ENCODE data around the gene PHLPP1. TPM values are rescaled to one million over a fixed set of nuclear protein-coding genes. Genes with fewer than 3 reads are reported as not detected.

The PHLPP1 gene
- total RNA-seq, 2 experiments from 2014 or later: 8.0 to 8.7 TPM

- Mint-ChIP-seq H3K36me3 (peaks cover 9% of the 10 kb centered on the region), H3K27me3 (no peaks in the 10 kb centered on the region), H3K27ac (no peak overlapping the region), H3K4me1 (ENCODE audit: low read depth) (peaks cover 10% of the 10 kb centered on the region), H3K9me3 (no peaks in the 10 kb centered on the region), H3K4me3 (no peak overlapping the region)
- intact Hi-C loops (cut with micrococcal nuclease): no loop called here
- ChIA-PET CTCF (no interaction called here), POLR2A (no interaction called here)
- DNase-seq: no peak
These were observed 114.6 kb downstream of the PHLPP1 start for GRCh38 chr18:62829936-62830335.

- no peaks in the 10 kb centered on the region for H3K9me3 Mint-ChIP-seq
- ChIA-PET POLR2A (no interaction called here), CTCF (interaction anchor here (1.4 kb wide), 1 partner anchor 150 kb away, joined by 3 read pairs; no protein-coding TSS in a partner anchor)
- no peak overlapping the region for H3K4me3 Mint-ChIP-seq
- peaks cover 10% of the 10 kb centered on the region for H3K4me1 Mint-ChIP-seq (ENCODE audit: low read depth)
- no peak for DNase-seq
- peaks cover 9% of the 10 kb centered on the region for H3K36me3 Mint-ChIP-seq
- no peak overlapping the region for H3K27ac Mint-ChIP-seq
- H3K27me3 Mint-ChIP-seq: no peaks in the 10 kb centered on the region
- intact Hi-C loops (cut with micrococcal nuclease): no loop called here
These were observed 116.9 kb downstream of the PHLPP1 start for GRCh38 chr18:62832282-62832681.

DNA sequence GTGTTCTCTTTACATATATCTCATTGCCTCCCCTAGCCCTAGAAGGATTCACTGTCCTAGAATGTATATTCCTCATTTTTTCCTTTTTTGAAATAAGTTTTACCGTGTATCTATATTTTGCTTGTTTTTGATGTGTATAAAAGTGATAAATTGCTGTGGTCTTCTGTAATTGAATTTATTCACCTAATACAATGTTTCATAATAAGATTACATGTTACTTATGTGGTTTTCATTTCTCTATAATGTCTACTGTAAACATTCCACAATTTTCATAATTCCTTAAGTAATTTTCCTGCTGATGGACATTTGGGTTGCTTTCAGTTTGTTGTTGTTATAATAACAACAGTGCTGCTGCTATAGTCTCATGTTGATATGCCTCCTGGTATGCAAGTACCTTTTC lies 118.2 kb downstream of the PHLPP1 start:
- ChIA-PET POLR2A (no interaction called here), CTCF (no interaction called here)
- H3K27ac Mint-ChIP-seq: no peak overlapping the region
- H3K36me3 Mint-ChIP-seq: peaks cover 9% of the 10 kb centered on the region
- no peak for DNase-seq
- no peaks in the 10 kb centered on the region for H3K27me3 Mint-ChIP-seq
- H3K4me3 Mint-ChIP-seq: no peak overlapping the region
- no peaks in the 10 kb centered on the region for H3K9me3 Mint-ChIP-seq
- intact Hi-C loops (cut with micrococcal nuclease): no loop called here
- peaks cover 6% of the 10 kb centered on the region for H3K4me1 Mint-ChIP-seq (ENCODE audit: low read depth)

DNA sequence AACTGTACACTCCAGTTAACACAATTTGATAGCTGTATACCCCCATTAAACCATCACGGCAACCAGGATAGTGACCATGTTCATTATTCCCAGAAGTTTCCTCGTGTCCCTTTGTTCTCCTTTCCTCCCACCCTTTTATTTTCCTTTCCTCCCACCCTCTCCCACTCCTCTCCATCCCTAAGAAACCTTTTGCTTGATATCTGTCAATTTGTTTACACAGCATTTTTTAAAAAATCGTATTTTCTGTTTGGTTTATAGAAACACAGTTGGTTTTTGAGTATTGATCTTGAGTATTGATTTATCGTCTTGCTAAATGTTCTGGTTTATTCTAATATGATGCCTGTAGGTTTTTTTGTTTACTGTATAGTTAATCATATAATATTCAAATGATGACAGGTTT lies 119.4 kb downstream of the PHLPP1 start:
- Mint-ChIP-seq H3K4me3 (no peak overlapping the region), H3K27me3 (no peaks in the 10 kb centered on the region), H3K27ac (no peak overlapping the region), H3K36me3 (peaks cover 9% of the 10 kb centered on the region), H3K9me3 (no peaks in the 10 kb centered on the region), H3K4me1 (ENCODE audit: low read depth) (peaks cover 6% of the 10 kb centered on the region)
- intact Hi-C loops (cut with micrococcal nuclease): no loop called here
- ChIA-PET CTCF (no interaction called here), POLR2A (no interaction called here)
- no peak for DNase-seq

DNA sequence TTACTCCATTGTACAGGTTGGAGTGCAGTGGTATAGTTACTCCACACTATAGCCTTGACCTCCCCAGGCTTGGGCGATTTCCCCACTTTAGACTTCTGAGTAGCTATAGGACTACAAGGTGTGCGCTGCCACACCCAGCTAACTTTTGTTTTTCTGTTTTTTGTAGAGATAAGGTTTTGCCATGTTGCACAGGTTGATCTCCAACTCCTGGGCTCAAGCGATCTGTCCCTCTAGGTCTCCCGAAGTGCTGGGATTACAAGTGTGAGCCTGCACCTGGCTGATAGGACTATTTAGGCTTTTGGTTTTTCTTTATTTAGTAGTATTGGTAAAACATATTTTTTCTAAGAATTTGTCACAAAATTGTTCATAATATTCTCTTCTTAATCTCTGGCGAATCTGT lies 121.7 kb downstream of the PHLPP1 start:
- peaks cover 12% of the 10 kb centered on the region for H3K4me1 Mint-ChIP-seq (ENCODE audit: low read depth)
- H3K9me3 Mint-ChIP-seq: no peaks in the 10 kb centered on the region
- no peaks in the 10 kb centered on the region for H3K27me3 Mint-ChIP-seq
- no peak overlapping the region for H3K27ac Mint-ChIP-seq
- intact Hi-C loops (cut with micrococcal nuclease): no loop called here
- peaks cover 2% of the 10 kb centered on the region for H3K36me3 Mint-ChIP-seq
- ChIA-PET POLR2A (interaction anchor here (0.6 kb wide), 1 partner anchor 96 kb away, joined by 3 read pairs; no protein-coding TSS in a partner anchor), CTCF (interaction anchor here (1.1 kb wide), 1 partner anchor 79 kb away, joined by 3 read pairs; no protein-coding TSS in a partner anchor)
- no peak overlapping the region for H3K4me3 Mint-ChIP-seq
- DNase-seq: no peak

DNA sequence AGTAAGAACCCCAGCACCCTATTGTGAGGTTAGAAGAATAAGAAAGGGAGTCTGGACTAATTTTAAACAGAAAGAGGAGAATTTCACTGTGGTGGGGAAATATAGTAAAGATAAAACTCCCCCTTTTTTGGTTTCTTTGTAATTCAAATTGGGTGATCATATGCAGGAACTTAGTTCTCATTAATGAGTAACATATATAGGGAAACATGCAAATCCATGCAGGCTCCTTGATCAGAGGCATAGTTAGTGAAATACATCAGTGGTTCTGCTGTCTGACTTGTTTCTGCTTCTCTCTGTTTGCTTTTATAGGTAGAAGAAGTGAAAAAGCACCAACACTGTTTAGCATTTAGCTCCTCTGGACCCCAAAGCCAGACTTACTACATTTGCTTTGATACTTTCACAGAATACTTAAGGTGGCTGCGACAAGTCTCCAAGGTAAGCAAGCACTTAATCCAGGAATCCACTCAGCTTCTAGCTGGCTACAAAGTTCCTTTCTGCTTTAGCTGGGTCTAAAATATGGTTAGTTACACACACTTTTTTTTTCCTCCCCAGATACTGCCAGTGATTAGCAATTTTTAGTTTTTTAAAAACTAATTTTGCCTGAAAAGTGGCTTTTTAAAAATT lies 123.2 kb downstream of the PHLPP1 start:
- H3K27ac Mint-ChIP-seq: no peak overlapping the region
- H3K4me1 Mint-ChIP-seq (ENCODE audit: low read depth): peaks cover 19% of the 10 kb centered on the region
- ChIA-PET CTCF (no interaction called here), POLR2A (no interaction called here)
- H3K4me3 Mint-ChIP-seq: no peak overlapping the region
- no peaks in the 10 kb centered on the region for H3K27me3 Mint-ChIP-seq
- no peak for DNase-seq
- intact Hi-C loops (cut with micrococcal nuclease): no loop called here
- peaks cover 4% of the 10 kb centered on the region for H3K36me3 Mint-ChIP-seq
- peaks cover 3% of the 10 kb centered on the region for H3K9me3 Mint-ChIP-seq

- H3K4me3 Mint-ChIP-seq: no peak overlapping the region
- peaks cover 31% of the 10 kb centered on the region for H3K4me1 Mint-ChIP-seq (ENCODE audit: low read depth)
- H3K27ac Mint-ChIP-seq: no peak overlapping the region
These were observed 124.8 kb downstream of the PHLPP1 start for GRCh38 chr18:62839874-62840713.

GRCh38 chr18:62841405-62841804 lies 126.1 kb downstream of the PHLPP1 start:
- Mint-ChIP-seq H3K4me3 (no peak overlapping the region), H3K9me3 (peaks cover 3% of the 10 kb centered on the region), H3K36me3 (peaks cover 6% of the 10 kb centered on the region), H3K27ac (no peak overlapping the region), H3K4me1 (ENCODE audit: low read depth) (peaks cover 43% of the 10 kb centered on the region), H3K27me3 (no peaks in the 10 kb centered on the region)
- DNase-seq: no peak
- POLR2A ChIA-PET: no interaction called here
- CTCF ChIA-PET: no interaction called here
- intact Hi-C loops (cut with micrococcal nuclease): loop anchor here (10.0 kb wide), 2 partner anchors 373 to 1113 kb away; no protein-coding TSS in a partner anchor

More at GRCh38 chr18:62839874-62840713, 124.8 kb downstream of the PHLPP1 start:
- ChIA-PET CTCF (no interaction called here), POLR2A (no interaction called here)
- DNase-seq: no peak
- Mint-ChIP-seq H3K27me3 (no peaks in the 10 kb centered on the region), H3K9me3 (peaks cover 3% of the 10 kb centered on the region), H3K36me3 (peaks cover 4% of the 10 kb centered on the region)
- intact Hi-C loops (cut with micrococcal nuclease): loop anchor here (10.0 kb wide), 2 partner anchors 375 to 1115 kb away; no protein-coding TSS in a partner anchor

- peaks cover 49% of the 10 kb centered on the region for H3K4me1 Mint-ChIP-seq (ENCODE audit: low read depth)
- no peak for DNase-seq
- no peaks in the 10 kb centered on the region for H3K27me3 Mint-ChIP-seq
- H3K9me3 Mint-ChIP-seq: peaks cover 3% of the 10 kb centered on the region
- ChIA-PET CTCF (interaction anchor here (1.0 kb wide), 1 partner anchor 128 kb away, joined by 5 read pairs; no protein-coding TSS in a partner anchor), POLR2A (interaction anchor here (0.6 kb wide), 1 partner anchor 127 kb away, joined by 4 read pairs; the partner anchor contains the start of gene PHLPP1)
- H3K36me3 Mint-ChIP-seq: peaks cover 6% of the 10 kb centered on the region
- no peak overlapping the region for H3K27ac Mint-ChIP-seq
- no peak overlapping the region for H3K4me3 Mint-ChIP-seq
- intact Hi-C loops (cut with micrococcal nuclease): loop anchor here (10.0 kb wide), 2 partner anchors 372 to 1112 kb away; no protein-coding TSS in a partner anchor
These were observed 127.6 kb downstream of the PHLPP1 start for GRCh38 chr18:62842898-62843297.

DNA sequence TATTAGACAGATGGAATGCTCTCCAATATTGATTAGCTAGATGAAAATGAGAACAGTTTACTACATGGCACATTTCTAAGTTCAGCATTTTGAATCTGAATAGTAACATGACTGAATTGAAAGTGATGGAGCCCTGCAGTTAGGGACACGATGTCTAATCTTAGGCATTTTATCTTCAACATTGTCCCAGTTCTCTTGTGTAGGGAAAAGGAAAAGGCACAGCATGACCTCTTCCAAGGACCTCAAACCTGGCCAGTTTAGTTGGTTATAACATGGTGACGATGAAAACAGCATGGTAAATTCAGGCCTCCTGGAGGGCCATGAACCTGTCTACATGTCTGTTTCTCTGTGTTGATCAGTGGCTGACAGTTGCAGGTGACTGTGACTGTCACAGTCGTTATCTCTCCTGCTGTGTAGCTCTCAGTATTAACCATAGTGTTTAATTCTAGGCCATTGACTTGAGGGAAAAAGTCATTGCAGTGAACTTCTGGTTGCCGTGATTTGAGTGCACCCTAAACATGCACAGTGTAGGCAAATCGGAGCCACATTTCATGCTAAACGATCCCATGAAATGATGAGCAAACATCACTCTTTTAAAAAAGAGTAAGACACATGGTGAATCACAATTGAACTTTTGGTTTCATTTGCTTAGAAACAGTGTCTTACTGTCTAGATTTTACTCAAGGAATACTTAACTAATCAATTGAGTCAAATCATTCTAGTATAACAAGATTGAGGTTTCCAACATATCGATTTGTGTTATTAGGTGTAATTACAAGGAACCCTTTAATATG lies 129.7 kb downstream of the PHLPP1 start:
- Mint-ChIP-seq H3K4me3 (peak overlapping the region; percentile 45), H3K27me3 (no peaks in the 10 kb centered on the region), H3K4me1 (ENCODE audit: low read depth) (peaks cover 41% of the 10 kb centered on the region), H3K27ac (peak overlapping the region; percentile 90), H3K9me3 (peaks cover 3% of the 10 kb centered on the region), H3K36me3 (peaks cover 4% of the 10 kb centered on the region)
- intact Hi-C loops (cut with micrococcal nuclease): loop anchor here (1.0 to 10.0 kb wide), 14 partner anchors 24 to 1110 kb away; no protein-coding TSS in a partner anchor
- CTCF ChIA-PET: interaction anchor here (0.9 to 2.0 kb wide), 4 partner anchors 78 to 260 kb away, joined by 4 to 5 read pairs (median 4); partner anchors contain the start of gene PHLPP1
- peak; percentile 69 for DNase-seq
- POLR2A ChIA-PET: interaction anchor here (1.2 kb wide), 1 partner anchor 128 kb away, joined by 5 read pairs; no protein-coding TSS in a partner anchor

DNA sequence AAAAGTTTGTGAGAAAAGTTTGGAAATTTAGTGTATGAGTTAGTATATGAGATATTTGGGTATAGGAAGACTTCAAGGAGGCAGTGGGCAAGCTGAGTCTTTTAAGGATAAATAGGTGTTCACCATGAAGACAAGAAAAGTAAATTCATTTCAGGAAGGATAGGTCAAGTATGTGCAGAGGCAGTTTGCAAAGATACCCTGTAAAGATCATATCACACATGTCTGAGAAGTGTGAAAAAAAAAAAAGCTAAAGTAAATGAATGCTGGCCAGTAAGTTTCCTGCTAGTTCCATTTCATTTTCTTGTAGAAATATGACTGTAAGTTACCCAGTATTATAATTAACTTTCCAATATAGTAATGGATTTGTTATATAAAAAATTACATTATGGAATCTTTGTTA lies 131.0 kb downstream of the PHLPP1 start:
- intact Hi-C loops (cut with micrococcal nuclease): loop anchor here (5.0 to 10.0 kb wide), 4 partner anchors 111 to 1108 kb away; no protein-coding TSS in a partner anchor
- Mint-ChIP-seq H3K4me1 (ENCODE audit: low read depth) (peaks cover 38% of the 10 kb centered on the region), H3K27ac (peak overlapping the region; percentile 90), H3K27me3 (no peaks in the 10 kb centered on the region), H3K9me3 (peaks cover 3% of the 10 kb centered on the region), H3K36me3 (peaks cover 4% of the 10 kb centered on the region), H3K4me3 (peak overlapping the region; percentile 11)
- no peak for DNase-seq
- ChIA-PET POLR2A (interaction anchor here (0.5 to 0.6 kb wide), 3 partner anchors 19 to 128 kb away, joined by 3 to 4 read pairs (median 3); no protein-coding TSS in a partner anchor), CTCF (interaction anchor here (0.6 kb wide), 1 partner anchor 52 kb away, joined by 4 read pairs; no protein-coding TSS in a partner anchor)
